Measurements from ENCODE around the gene OGFR. TPM values are rescaled to one million over a fixed set of nuclear protein-coding genes. Genes with fewer than 3 reads are reported as not detected.
A peak's percentile ranks its signal among the peaks of the same experiment; 100 is the strongest.

OGFR gene
- total and polyA plus RNA-seq, 2 experiments from 2014 or later = 9.6 to 50.6 TPM

GRCh38 chr20:62858058-62858830, 53.6 kb downstream of the OGFR start:
- TF ChIP-seq REST (IDR thresholded peaks at IDR 0.05; ENCODE audit: unreplicated experiment) (no peak), EZH2phosphoT487 (IDR thresholded peaks at IDR 0.05; ENCODE audit: unreplicated experiment) (no peak), NANOG (IDR thresholded peaks at IDR 0.05; ENCODE audit: borderline replicate concordance) (no peak), ZNF462 (CRISPR knock-in tag; IDR thresholded peaks at IDR 0.05) (no peak), ZNF114 (CRISPR knock-in tag; IDR thresholded peaks at IDR 0.05) (no peak), CTCF (conservative IDR thresholded peaks at IDR 0.05; ENCODE audit: low read depth in 2 of 2) (no peak), JUNB (IDR thresholded peaks at IDR 0.05; ENCODE audit: unreplicated experiment) (no peak), ZNF331 (CRISPR knock-in tag; IDR thresholded peaks at IDR 0.05; ENCODE audit: low read depth) (no peak), STAT1 (IDR thresholded peaks at IDR 0.05; ENCODE audit: unreplicated experiment) (no peak), ETS1 (IDR thresholded peaks at IDR 0.05) (no peak)
- Histone ChIP-seq H3F3A (replicated peaks; ENCODE audit: low read depth) (peaks cover 21% of the 10 kb centered on the region; the same call in 1 of the 2 replicates), H3K36me3 (ENCODE audit: insufficient read depth) (peaks cover 27% of the 10 kb centered on the region), H3K27ac (ENCODE audit: low read depth) (0 out of 2 replicates have a peak overlapping the region, but pooled peaks have one; percentile 32), H3K4me3 (no peak overlapping the region), H3K4me2 (no peak overlapping the region), H4K20me1 (replicated peaks; ENCODE audit: insufficient read depth) (peaks cover 23% of the 10 kb centered on the region), H3K79me2 (replicated peaks; ENCODE audit: insufficient read depth) (peaks cover 38% of the 10 kb centered on the region), H2AFZ (no peak overlapping the region), H3K4me1 (ENCODE audit: insufficient read depth) (peaks cover 10% of the 10 kb centered on the region; the same call in 1 of the 2 replicates), H3K9me2 (ENCODE audit: insufficient read depth) (no peaks in the 10 kb centered on the region), H3K27me3 (ENCODE audit: insufficient read depth) (peaks cover 10% of the 10 kb centered on the region)
- peaks cover 28% of the 10 kb centered on the region for H3K4me1 Mint-ChIP-seq
- H3K27ac Mint-ChIP-seq = no peak overlapping the region
- no peak for ATAC-seq
- peaks cover 15% of the 10 kb centered on the region for H3K27me3 Mint-ChIP-seq (ENCODE audit: insufficient read depth, low read depth, poor library complexity)
- H3K9me3 Mint-ChIP-seq = peaks cover 4% of the 10 kb centered on the region; the same call in 1 of the 3 replicates
- DNase-seq (ENCODE audit: low spot score) = no peak
- H3K36me3 Mint-ChIP-seq (ENCODE audit: low read depth) = peaks cover 34% of the 10 kb centered on the region
- no peak overlapping the region; the same call in 2 of the 3 replicates for H3K4me3 Mint-ChIP-seq

Measured in GM23338 (cell line).